CD4-positive, alpha-beta T cell (primary cell): ENCODE results near the gene MYO1E. TPM values are rescaled to one million over a fixed set of nuclear protein-coding genes. Genes with fewer than 3 reads are reported as not detected.

Experiments used
- ATAC-seq: fragments of 200-7000 bp; cut with Tn5 transposase; one replicate; pipeline ENCODE4 v1.10.0; 2022; ENCODE audit warnings: mild to moderate bottlenecking; ENCODE audit not compliant: poor library complexity
- CTCF ChIA-PET: fragments of 350-600 bp; sonication (Branson Sonifier 250); formaldehyde crosslinking; loops from one replicate; lab custom pipeline; 2021; ENCODE audit warnings: antibody characterized with exemption, inconsistent platforms; lab: Charles Lee
- POLR2A ChIA-PET: fragments of 350-600 bp; sonication (Branson Sonifier 250); formaldehyde crosslinking; loops from one replicate; lab custom pipeline; 2021; ENCODE audit warnings: antibody characterized with exemption, inconsistent platforms; lab: Charles Lee
- DNase-seq, 14 experiments: peaks; one replicate each; pipeline ENCODE4 v3.0.0-alpha.2; 2013 to 2020; ENCODE audit warnings: mixed read lengths in 2 of 14
- H3K27ac ChIP-seq, 2 donors: one replicate each; pipeline versions ENCODE4 v1.5.1 to v1.7.0; 2013; ENCODE audit warnings: low read length in 2 of 2, low read depth in 1 of 2, mild to moderate bottlenecking in 1 of 2
- H3K27me3 ChIP-seq, 2 experiments: 1 replicate in 1 of 2; 2 replicates in 1 of 2; pipeline versions ENCODE4 v1.6.1 to v1.7.0; 2013; ENCODE audit warnings: low read length in 2 of 2, control low read depth in 1 of 2, mild to moderate bottlenecking in 1 of 2, moderate library complexity in 1 of 2; ENCODE audit not compliant: insufficient read depth in 2 of 2, control insufficient read depth in 1 of 2
- H3K36me3 ChIP-seq: one replicate; pipeline ENCODE4 v1.6.1; 2013; ENCODE audit warnings: low read length, control low read depth; ENCODE audit not compliant: insufficient read depth
- H3K4me1 ChIP-seq: one replicate; pipeline ENCODE4 v1.6.1; 2013; ENCODE audit warnings: low read length, control low read depth; ENCODE audit not compliant: insufficient read depth
- H3K4me3 ChIP-seq: one replicate; pipeline ENCODE4 v1.5.1; 2013; ENCODE audit warnings: mild to moderate bottlenecking, low read length, moderate library complexity
- H3K9me3 ChIP-seq, 2 experiments: 1 replicate in 1 of 2; 2 replicates in 1 of 2; pipeline versions ENCODE4 v1.6.1 to v1.7.0; 2013; ENCODE audit warnings: low read length in 2 of 2, mild to moderate bottlenecking in 2 of 2, control low read depth in 1 of 2, moderate library complexity in 1 of 2; ENCODE audit not compliant: control insufficient read depth in 1 of 2, insufficient read depth in 1 of 2
- H3K27ac Mint-ChIP-seq: one replicate; pipeline ENCODE4 v1.8.0; 2020; ENCODE audit warnings: mixed read lengths
- H3K27me3 Mint-ChIP-seq: one replicate; pipeline ENCODE4 v1.8.0; 2021; ENCODE audit warnings: mixed read lengths
- H3K36me3 Mint-ChIP-seq: one replicate; pipeline ENCODE4 v1.8.0; 2021; ENCODE audit warnings: low read depth, mixed read lengths
- H3K4me1 Mint-ChIP-seq: one replicate; pipeline ENCODE4 v1.8.0; 2021; ENCODE audit warnings: low read depth, mixed read lengths
- H3K4me3 Mint-ChIP-seq: one replicate; pipeline ENCODE4 v1.8.0; 2020; ENCODE audit warnings: mild to moderate bottlenecking, mixed read lengths
- H3K9me3 Mint-ChIP-seq: one replicate; pipeline ENCODE4 v1.8.0; 2020; ENCODE audit warnings: mixed read lengths
- CTCF ChIP-seq: fragments of 200-600 bp; IDR thresholded peaks from one replicate; pipeline ENCODE4 v1.8.0; 2022; ENCODE audit warnings: antibody characterized with exemption, mild to moderate bottlenecking
- intact Hi-C, 2 experiments: fragments of 100-400 bp; cut with DNase I in 1 of 2; cut with micrococcal nuclease in 1 of 2; formaldehyde crosslinking; loops; one replicate each; pipeline versions ENCODE4 v1.15.1 to v1.9.0; 2023 to 2025; cut with DNase I, micrococcal nuclease
- total RNA-seq, 174 experiments: library from RNA in 2 of 174; stranded (reverse) in 2 of 174; gene quantifications; one replicate each; pipeline ENCODE4 v1.2.3 and lab custom pipeline; 2021 to 2026

MYO1E gene
- total RNA-seq, 2 experiments from 2014 or later: 0.59 to 0.63 TPM

GRCh38 chr15:59396679-59397078 is 24.0 kb upstream of the MYO1E start:
- H3K36me3 Mint-ChIP-seq: no peaks in the 10 kb centered on the region
- ChIA-PET POLR2A (no interaction called here), CTCF (no interaction called here)
- intact Hi-C loops: no loop called here
- H3K4me3 ChIP-seq: no peak overlapping the region
- H3K4me3 Mint-ChIP-seq: no peak overlapping the region
- DNase-seq (no peak), ATAC-seq (no peak)
- peaks cover 2 to 6% of the 10 kb centered on the region in 2 experiments for H3K27me3 ChIP-seq
- H3K4me1 Mint-ChIP-seq: no peaks in the 10 kb centered on the region
- no peaks in the 10 kb centered on the region for H3K9me3 Mint-ChIP-seq
- no peak for TF ChIP-seq CTCF
- H3K4me1 ChIP-seq: no peaks in the 10 kb centered on the region
- no peaks in the 10 kb centered on the region for H3K36me3 ChIP-seq
- H3K27me3 Mint-ChIP-seq: peaks cover 19% of the 10 kb centered on the region
- H3K27ac ChIP-seq: no peak overlapping the region
- no peaks in the 10 kb centered on the region for H3K9me3 ChIP-seq
- H3K27ac Mint-ChIP-seq: no peak overlapping the region

GRCh38 chr15:59396211-59396610 is 23.5 kb upstream of the MYO1E start:
- Histone ChIP-seq H3K4me1 (no peaks in the 10 kb centered on the region), H3K27ac (no peak overlapping the region), H3K4me3 (no peak overlapping the region), H3K27me3 (peaks cover 2 to 6% of the 10 kb centered on the region in 2 experiments), H3K9me3 (no peaks in the 10 kb centered on the region), H3K36me3 (no peaks in the 10 kb centered on the region)
- Mint-ChIP-seq H3K4me1 (no peaks in the 10 kb centered on the region), H3K4me3 (no peak overlapping the region), H3K27me3 (peaks cover 19% of the 10 kb centered on the region), H3K9me3 (no peaks in the 10 kb centered on the region), H3K36me3 (no peaks in the 10 kb centered on the region), H3K27ac (no peak overlapping the region)
- intact Hi-C loops: no loop called here
- DNase-seq: no peak
- no peak for TF ChIP-seq CTCF
- ATAC-seq: no peak
- CTCF ChIA-PET: interaction anchor here (0.8 kb wide), 1 partner anchor 13 kb away, joined by 4 read pairs; no protein-coding TSS in a partner anchor
- POLR2A ChIA-PET: no interaction called here

- no peaks in the 10 kb centered on the region for H3K9me3 ChIP-seq
- no peaks in the 10 kb centered on the region for H3K36me3 ChIP-seq
- Mint-ChIP-seq H3K27ac (no peak overlapping the region), H3K36me3 (no peaks in the 10 kb centered on the region), H3K4me3 (no peak overlapping the region), H3K27me3 (peaks cover 13% of the 10 kb centered on the region), H3K4me1 (no peaks in the 10 kb centered on the region), H3K9me3 (no peaks in the 10 kb centered on the region)
- H3K4me1 ChIP-seq: no peaks in the 10 kb centered on the region
- no peak overlapping the region for H3K27ac ChIP-seq
- DNase-seq (no peak), ATAC-seq (no peak)
- CTCF ChIA-PET: no interaction called here
- POLR2A ChIA-PET: no interaction called here
- peaks cover 0 to 6% of the 10 kb centered on the region in 2 experiments for H3K27me3 ChIP-seq
- no peak for TF ChIP-seq CTCF
- intact Hi-C loops: no loop called here
- H3K4me3 ChIP-seq: no peak overlapping the region
These were observed 21.5 kb upstream of the MYO1E start for GRCh38 chr15:59394166-59394661.
